ENCODE measurements around the gene CCDC24. TPM values are rescaled to one million over a fixed set of nuclear protein-coding genes. Genes with fewer than 3 reads are reported as not detected.

The CCDC24 gene
- total and polyA plus RNA-seq, 8 donors, result 9.9 to 17.7 (median 12.9) TPM

DNA sequence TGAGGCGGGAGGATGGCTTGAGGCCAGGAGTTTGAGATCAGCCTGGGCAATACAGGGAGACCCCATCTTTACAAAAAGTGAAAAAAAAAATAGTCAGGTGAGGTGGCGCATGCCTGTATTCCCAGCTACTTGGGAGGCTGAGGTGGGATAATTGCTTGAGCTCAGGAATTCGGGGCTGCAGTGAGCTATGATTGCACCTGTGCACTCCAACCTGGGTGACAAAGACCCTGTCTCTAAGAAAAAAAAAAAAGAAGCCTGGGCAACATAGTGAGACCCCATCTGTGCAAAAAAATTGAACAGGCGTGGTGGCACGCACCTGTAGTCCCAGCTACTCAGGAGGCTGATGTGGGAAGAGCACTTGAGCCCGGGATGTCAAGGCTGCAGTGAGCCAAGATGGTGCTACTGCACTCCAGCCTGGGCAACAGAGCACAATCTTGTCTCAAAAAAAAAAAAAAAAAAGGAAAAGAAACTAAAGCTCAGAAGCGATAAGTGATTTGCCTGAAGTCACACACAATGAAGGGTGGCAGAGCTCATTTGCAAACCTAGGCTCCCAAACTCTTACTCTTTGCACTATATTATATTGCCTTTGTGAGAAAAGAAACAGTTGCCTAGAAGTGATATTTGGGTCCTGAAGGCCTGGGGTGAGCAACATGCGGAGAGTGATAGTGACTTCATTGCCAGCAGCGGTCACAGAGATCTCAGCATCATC, 2.0 kb downstream of the CCDC24 start:
- Histone ChIP-seq H3K36me3 (no peaks in the 10 kb centered on the region), H3K27me3 (no peaks in the 10 kb centered on the region), H3K27ac (no peak overlapping the region), H3K4me3 (no peak overlapping the region), H3K4me1 (peaks cover 7 to 22% of the 10 kb centered on the region in 2 donors), H3K9me3 (no peaks in the 10 kb centered on the region)
- intact Hi-C loops (cut with DNase I), result no loop called here
- DNase-seq (peak in 1 of 4 donors; percentile 5), ATAC-seq (no peak)
- TF ChIP-seq CTCF (IDR thresholded peaks at IDR 0.05), result no peak

- no peaks in the 10 kb centered on the region for H3K36me3 ChIP-seq
- H3K4me3 ChIP-seq, result no peak overlapping the region
- H3K27ac ChIP-seq, result no peak overlapping the region
- DNase-seq (peak in 1 of 4 donors; percentile 15), ATAC-seq (no peak)
- no peaks in the 10 kb centered on the region for H3K27me3 ChIP-seq
- no peaks in the 10 kb centered on the region for H3K9me3 ChIP-seq
- TF ChIP-seq CTCF (IDR thresholded peaks at IDR 0.05), result no peak
- H3K4me1 ChIP-seq, result peaks cover 7 to 22% of the 10 kb centered on the region in 2 donors
- intact Hi-C loops (cut with DNase I), result no loop called here
Measured at GRCh38 chr1:43994071-43994470, 2.7 kb downstream of the CCDC24 start.

DNA sequence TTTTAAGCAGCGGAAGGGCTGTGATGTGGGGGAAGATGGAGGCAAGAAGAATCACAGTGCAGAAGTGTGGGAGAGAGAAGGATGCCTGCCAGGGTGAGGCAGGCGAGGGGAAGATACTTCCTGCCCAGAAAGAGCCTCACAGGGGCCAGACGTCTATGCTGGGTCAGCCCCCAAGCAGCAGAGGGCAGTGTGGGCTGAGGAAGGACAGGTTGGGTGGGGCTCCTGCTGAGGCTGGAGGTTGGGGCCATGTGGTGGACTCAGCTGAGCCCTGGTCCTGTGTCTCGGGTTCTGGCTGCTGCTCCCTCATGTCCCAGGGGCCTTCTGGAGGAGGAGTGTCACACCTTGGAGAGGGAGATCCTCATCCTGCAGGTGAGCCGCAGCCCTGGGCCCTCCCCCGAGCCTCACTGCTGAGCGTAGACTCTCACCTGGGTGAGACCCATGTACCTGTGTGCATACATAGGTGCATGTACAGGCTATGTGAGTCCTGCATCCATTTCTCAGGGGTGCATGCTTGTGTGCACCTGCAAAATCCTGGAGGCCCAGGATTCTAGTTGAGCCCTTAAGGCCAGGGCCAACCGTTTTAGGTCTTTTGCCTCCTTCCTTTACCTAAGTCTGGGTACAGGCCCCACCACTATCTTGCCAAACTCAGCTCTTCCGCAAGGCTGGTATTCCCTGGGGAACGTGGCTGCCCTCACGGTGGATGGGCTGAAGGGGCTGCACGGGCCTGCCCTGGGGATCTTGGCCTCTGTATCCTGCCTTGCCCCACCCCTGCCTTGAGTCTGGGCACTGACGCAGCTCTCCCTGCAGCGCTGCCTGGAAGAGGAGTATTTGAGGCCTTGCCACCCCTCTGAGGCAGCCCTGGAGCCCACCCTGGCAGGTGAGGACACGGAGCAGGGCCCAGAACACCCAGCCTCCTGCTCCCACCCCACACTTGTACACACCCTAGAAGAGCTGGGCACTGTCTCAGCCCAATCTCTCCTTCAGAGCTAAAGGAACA, 3.7 kb downstream of the CCDC24 start:
- intact Hi-C loops (cut with DNase I), result no loop called here

GRCh38 chr1:43995984-43996732, 4.8 kb downstream of the CCDC24 start:
- Histone ChIP-seq H3K27ac (no peak overlapping the region), H3K9me3 (no peaks in the 10 kb centered on the region), H3K4me3 (no peak overlapping the region), H3K4me1 (peaks cover under 1 to 13% of the 10 kb centered on the region in 2 donors), H3K36me3 (peaks cover 0 to 10% of the 10 kb centered on the region in 2 donors), H3K27me3 (no peaks in the 10 kb centered on the region)
- intact Hi-C loops (cut with DNase I), result no loop called here
- no peak for TF ChIP-seq CTCF (IDR thresholded peaks at IDR 0.05)
- DNase-seq (peak in 1 of 4 donors; percentile 72), ATAC-seq (no peak)

More for the DNA sequence above, 3.7 kb downstream of the CCDC24 start:
- no peak overlapping the region for H3K4me3 ChIP-seq
- H3K27me3 ChIP-seq, result no peaks in the 10 kb centered on the region
- no peak for TF ChIP-seq CTCF (IDR thresholded peaks at IDR 0.05)
- peak in 1 of 4 donors; percentile 59 for DNase-seq
- H3K27ac ChIP-seq, result no peak overlapping the region
- H3K4me1 ChIP-seq, result peaks cover 7 to 22% of the 10 kb centered on the region in 2 donors
- H3K9me3 ChIP-seq, result no peaks in the 10 kb centered on the region
- ATAC-seq, result no peak
- no peaks in the 10 kb centered on the region for H3K36me3 ChIP-seq

All from left lung (tissue), 10 donors.